SIG-M5 treated with dmso at 0.1 percent for 504 hours (cell line): ENCODE measurements around the gene MCAT.

Source experiments
- DNase-seq: peaks from one replicate; lab custom pipeline; 2025; ENCODE audit not compliant: unreplicated experiment; lab: John Stamatoyannopoulos, UW

The MCAT gene

DNA sequence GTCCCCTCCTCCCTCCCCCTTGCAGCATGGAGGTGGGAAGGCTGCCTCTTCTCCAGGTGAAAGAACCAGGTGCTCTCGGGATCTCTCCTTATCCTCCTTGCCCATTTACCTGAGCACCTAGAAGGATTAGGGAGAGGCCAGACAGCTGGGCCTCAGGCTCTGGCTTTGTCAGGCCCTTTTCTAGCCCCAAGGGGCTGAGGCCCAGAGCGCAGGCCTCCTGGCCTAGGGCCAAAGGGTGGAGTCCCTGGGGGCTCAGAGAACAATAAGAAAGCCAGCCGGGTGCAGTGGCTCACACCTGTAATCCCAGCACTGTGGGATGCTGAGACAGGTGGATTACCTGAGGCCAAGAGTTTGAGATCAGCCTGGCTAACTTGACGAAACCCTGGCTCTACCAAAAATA, 48.6 kb downstream of the MCAT start:
- no peak for DNase-seq

DNA sequence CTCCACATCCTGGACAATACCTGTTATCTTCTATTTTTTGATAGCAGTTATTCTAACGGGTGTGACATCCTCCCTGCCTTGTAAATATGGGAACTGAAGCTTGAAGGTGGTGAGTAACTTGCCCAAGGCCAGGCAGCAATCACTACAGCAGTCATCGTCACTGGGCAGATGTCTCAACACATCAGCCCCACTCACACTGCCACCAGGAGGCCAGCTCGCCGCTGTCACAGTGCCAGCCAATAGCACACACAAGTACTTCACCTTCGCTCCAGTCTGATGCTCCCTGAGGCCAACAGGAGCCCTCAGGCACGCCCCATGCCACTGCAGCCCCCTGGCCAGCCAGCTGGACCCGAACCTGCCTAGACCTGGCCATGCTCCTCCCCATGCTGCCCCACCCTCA, 49.1 kb downstream of the MCAT start:
- DNase-seq, result peak; percentile 90

DNA sequence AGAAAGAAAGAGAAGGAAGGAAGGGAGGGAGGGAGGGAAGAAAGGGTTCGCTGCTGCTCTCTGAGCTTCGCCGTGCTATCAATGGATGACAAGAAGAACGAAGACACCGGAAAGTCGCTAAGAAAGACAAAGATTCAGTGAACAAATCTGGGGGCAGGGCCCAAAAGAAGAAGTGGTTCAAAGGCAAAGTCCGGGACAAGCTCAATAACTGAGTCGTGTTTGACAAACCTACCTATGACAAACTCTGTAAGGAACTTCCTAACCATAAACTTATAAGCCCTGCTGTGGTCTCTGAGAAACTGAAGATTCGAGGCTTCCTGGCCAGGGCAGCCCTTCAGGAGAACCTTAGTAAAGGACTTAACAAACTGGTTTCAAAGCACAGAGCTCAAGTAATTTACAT, 51.1 kb downstream of the MCAT start:
- peak; percentile 75 for DNase-seq

DNA sequence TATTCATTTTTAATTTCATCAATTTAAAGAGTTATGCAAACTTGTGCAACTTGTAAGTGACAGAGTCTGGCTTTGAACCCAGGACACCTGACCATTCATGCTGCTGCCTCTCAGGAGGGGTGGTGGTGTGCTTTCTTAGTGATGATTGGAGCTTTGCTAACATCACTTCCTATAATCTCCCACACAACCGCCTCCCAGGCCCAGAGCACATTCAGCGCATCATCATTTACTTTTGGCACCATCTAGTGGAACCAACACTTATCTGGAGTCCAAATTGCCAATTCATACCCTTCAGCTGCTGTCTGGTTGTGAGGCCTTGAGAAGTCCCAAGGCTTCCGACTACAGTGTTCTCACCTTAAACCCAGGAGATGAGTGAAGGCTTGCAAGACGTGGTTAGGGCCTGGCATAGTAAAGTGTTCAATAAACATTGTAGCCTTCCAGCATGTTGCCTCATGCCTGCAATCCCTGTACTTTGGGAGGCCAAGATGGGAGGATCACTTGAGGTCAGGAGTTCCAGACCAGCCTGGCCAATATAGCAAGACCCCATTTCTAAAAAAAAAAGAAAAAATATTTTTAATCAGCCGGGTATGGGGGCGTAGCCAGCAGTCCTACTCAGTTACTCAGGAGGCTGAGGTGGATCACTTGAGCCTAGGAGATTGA, 52.9 kb downstream of the MCAT start:
- DNase-seq, result peak; percentile 91

DNA sequence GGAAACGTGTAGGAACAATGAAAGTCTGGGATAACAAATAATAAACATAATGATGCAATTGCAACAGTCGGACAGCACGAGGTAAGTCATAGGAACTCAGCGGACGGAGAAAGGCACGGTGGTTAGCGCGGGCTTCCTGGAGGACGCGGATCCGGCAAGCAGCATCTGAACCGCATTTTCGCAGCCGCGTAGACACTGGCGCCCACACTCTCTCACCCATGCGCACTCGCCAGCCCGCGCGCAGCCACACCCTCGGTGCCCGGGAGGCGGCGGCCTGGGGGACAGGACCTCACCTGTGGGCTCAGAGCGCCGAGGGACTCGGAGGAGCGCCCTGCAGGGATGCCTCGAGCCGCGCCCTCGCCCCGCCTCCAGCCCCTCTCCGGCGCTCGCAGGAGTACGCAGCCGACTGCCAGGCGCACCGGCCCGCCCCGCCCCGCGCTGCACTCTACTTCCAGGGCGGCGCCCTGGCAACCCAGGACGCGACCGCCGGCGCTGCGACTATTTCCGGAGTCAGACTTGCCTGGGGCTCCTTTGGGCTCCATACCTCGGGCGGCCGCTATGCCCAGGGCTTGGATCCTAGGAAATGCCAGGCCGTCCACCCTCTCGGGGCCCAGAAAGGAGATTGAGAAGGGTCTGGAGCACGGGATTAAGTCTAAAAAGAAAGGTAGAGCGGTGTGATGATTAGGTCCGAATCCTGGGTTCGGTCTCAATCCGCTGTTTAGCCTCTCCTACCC, 54.0 kb downstream of the MCAT start, which contains the start of gene TTLL1:
Gene TTLL1, minus strand, starts transcription at position 408 of the 734 bp plus-strand sequence. CDS start 13,805 bp downstream, outside the sequence.
- DNase-seq, result peak; percentile 88

DNA sequence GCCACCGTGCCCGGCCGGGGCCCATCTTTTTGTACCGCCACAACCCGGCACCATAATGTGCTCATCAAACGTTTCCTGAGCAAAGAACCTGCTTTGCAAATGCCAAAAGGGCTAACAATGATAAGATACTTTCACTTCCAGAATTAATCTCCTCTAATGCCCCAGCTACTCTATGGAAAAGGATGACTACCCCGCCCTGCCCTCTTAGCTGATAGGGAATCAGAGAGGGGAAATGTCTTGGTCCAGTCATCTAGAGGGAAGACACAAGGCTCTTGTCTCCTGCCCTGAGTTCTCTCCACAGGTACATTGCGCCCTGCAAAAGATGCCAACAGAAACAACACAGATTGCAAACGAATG, 54.6 kb downstream of the MCAT start:
- DNase-seq, result peak; percentile 35

DNA sequence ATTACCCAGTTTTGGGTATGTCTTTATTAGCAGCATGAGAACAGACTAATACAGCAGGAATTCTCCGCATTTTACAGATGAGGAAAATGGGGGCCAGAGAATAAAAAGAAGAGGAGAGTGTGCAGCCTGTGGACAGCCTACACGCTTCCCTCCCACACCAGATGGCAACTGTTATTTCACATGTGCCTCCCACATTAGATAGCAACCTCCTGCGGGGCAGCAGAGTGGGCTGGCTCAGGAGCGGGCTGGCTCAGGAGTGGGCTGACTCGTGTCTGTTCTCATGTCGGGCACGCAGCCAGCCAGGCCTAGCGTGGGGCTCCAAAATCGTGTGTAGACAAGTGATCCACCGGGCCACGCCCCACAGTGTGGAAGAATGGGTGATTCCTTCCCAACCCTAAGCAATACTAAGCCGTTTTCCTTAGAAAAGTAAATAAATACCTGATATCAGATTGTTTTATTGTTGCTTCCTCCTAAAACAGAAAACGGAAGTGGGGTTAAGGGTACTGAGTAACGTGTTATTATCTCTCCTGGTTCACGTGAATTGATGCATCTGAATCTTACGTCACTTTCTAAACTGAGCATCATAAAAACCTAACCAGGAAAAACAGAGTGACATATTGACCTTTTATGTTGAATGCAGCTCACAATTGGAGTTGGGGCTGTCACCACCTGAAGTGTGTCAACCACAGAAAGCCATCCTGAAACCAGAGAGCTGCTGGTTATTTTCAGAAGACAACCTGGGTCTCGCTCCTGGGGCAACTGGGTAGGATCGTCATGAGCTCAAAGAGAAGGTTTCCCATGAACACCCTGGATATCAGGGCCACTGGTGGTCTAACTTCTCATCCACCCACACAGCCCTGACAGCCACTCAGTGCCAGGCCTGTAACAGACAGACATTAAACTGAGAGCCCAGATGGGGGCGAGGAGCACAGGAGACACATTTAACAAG, 57.3 kb downstream of the MCAT start:
- no peak for DNase-seq
